PC-9 (cell line): ENCODE data around the gene DHX30. TPM values are rescaled to one million over a fixed set of nuclear protein-coding genes. Genes with fewer than 3 reads are reported as not detected.

Source experiments
- BruUV-seq: library from RNA; stranded (reverse); fragments of 400-500 nt; replicated peaks from 2 replicates; lab custom pipeline; 2021; lab: Mats Ljungman, UMichigan
- CTCF ChIA-PET: fragments of 300-600 bp; sonication (Branson Sonifier 250); formaldehyde crosslinking; loops from one replicate; lab custom pipeline; 2022; ENCODE audit warnings: antibody characterized with exemption; lab: Charles Lee
- POLR2A ChIA-PET: fragments of 300-600 bp; sonication (Branson Sonifier 250); formaldehyde crosslinking; loops from one replicate; lab custom pipeline; 2022; ENCODE audit warnings: antibody characterized with exemption; ENCODE audit not compliant: unreplicated experiment; lab: Charles Lee
- DNase-seq, 2 experiments: peaks; one replicate each; pipeline versions ENCODE4 v3.0.0 to v3.0.0-alpha.2; 2015 to 2022; ENCODE audit warnings: mixed read lengths in 1 of 2
- H2AFZ ChIP-seq: fragments of 200-600 bp; sonication (generic); 2 replicates; pipeline ENCODE4 v1.8.1; 2017; ENCODE audit warnings: antibody characterized with exemption
- H3F3A ChIP-seq: fragments of 200-600 bp; sonication (generic); 2 replicates; pipeline ENCODE4 v1.8.1; 2017; ENCODE audit warnings: antibody characterized with exemption, mild to moderate bottlenecking, low read depth; ENCODE audit not compliant: insufficient read depth
- H3K27ac ChIP-seq: fragments of 200-600 bp; sonication (generic); 2 replicates; pipeline ENCODE4 v1.6.1; 2016; ENCODE audit warnings: mixed run types
- H3K27me3 ChIP-seq: fragments of 200-600 bp; sonication (generic); 2 replicates; pipeline ENCODE4 v1.6.1; 2016; ENCODE audit warnings: low read depth, mixed run types; ENCODE audit not compliant: insufficient read depth
- H3K36me3 ChIP-seq: fragments of 200-600 bp; sonication (generic); 2 replicates; pipeline ENCODE4 v1.6.1; 2016; ENCODE audit warnings: low read depth, mixed run types
- H3K4me1 ChIP-seq: fragments of 200-600 bp; sonication (generic); replicated peaks from 2 replicates; pipeline ENCODE4 v1.6.1; 2016; ENCODE audit warnings: mixed run types; ENCODE audit not compliant: insufficient read depth
- H3K4me2 ChIP-seq: fragments of 200-600 bp; sonication (generic); 2 replicates; pipeline ENCODE4 v1.6.1; 2017; ENCODE audit warnings: mixed run types
- H3K4me3 ChIP-seq: fragments of 200-600 bp; sonication (generic); 2 replicates; pipeline ENCODE4 v1.6.1; 2016; ENCODE audit warnings: mixed run types
- H3K79me2 ChIP-seq: fragments of 200-600 bp; sonication (generic); 2 replicates; pipeline ENCODE4 v1.6.1; 2017; ENCODE audit warnings: low read depth, mixed run types
- H3K9me2 ChIP-seq: fragments of 200-600 bp; sonication (generic); 2 replicates; pipeline ENCODE4 v1.8.1; 2017; ENCODE audit warnings: mild to moderate bottlenecking; ENCODE audit not compliant: insufficient read depth
- H3K9me3 ChIP-seq: fragments of 200-600 bp; sonication (generic); 2 replicates; pipeline ENCODE4 v1.8.1; 2016; ENCODE audit warnings: low read depth; ENCODE audit not compliant: insufficient read depth
- H4K20me1 ChIP-seq: fragments of 200-600 bp; sonication (generic); 2 replicates; pipeline ENCODE4 v1.8.1; 2017; ENCODE audit not compliant: insufficient read depth
- EZH2 ChIP-seq: fragments of 200-600 bp; sonication (generic); IDR thresholded peaks from 2 replicates; pipeline ENCODE4 v1.8.0; 2017; ENCODE audit warnings: antibody characterized with exemption, low read depth
- intact Hi-C: fragments of 100-400 bp; cut with micrococcal nuclease; formaldehyde crosslinking; loops from one replicate; pipeline ENCODE4 v1.10.0; 2022; ENCODE audit not compliant: unreplicated experiment
- microRNA-seq: library from miRNA; unstranded; fragments of <30 nt; microRNA quantifications from one replicate; pipeline ENCODE4 v1.2.0, GENCODE V29; 2021; ENCODE audit warnings: borderline number of aligned reads, borderline replicate concordance
- total RNA-seq: library from RNA; stranded (reverse); gene quantifications from 2 replicates; pipeline ENCODE4 v1.2.3, GENCODE V29; 2021
- TF ChIP-seq, protein P1 (sequence below): fragments of 200-600 bp; sonication (generic); conservative IDR thresholded peaks from 2 replicates; pipeline ENCODE4 v1.6.1; 2017; ENCODE audit warnings: mixed run types, antibody characterized with exemption, mild to moderate bottlenecking, moderate library complexity

DHX30 gene
- total RNA-seq, 1 experiment from 2014 or later: 60.2 TPM

DNA sequence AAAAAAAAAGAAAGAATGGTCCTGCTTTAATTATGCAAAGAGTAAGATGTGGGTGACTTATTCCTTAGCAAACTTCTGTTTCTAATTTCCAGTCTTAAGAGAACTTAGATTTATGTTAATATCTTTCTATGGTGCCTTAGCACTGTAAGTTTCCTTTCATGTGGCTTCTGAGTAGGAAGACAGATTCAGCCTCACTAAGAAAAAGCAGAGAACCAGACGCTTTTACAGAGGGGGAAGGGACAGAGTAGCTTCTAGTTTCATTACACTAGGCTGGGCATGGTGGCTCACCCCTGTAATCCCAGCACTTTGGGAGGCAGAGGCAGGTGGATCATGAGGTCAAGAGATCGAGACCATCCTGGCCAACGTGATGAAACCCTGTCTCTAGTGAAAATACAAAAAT lies 95.0 kb downstream of the DHX30 start:
- ChIA-PET POLR2A (no interaction called here), CTCF (no interaction called here)
- H3K79me2 ChIP-seq: no peaks in the 10 kb centered on the region
- H3K4me3 ChIP-seq: no peak overlapping the region
- H3K9me2 ChIP-seq: no peaks in the 10 kb centered on the region
- H4K20me1 ChIP-seq: no peaks in the 10 kb centered on the region
- BruUV-seq: no TSS peak
- H2AFZ ChIP-seq: no peak overlapping the region
- no peak for DNase-seq
- H3F3A ChIP-seq: no peaks in the 10 kb centered on the region
- no peaks in the 10 kb centered on the region for H3K36me3 ChIP-seq
- H3K27ac ChIP-seq: no peak overlapping the region
- H3K9me3 ChIP-seq: no peaks in the 10 kb centered on the region
- no peak overlapping the region for H3K4me2 ChIP-seq
- TF ChIP-seq, protein P1, sequence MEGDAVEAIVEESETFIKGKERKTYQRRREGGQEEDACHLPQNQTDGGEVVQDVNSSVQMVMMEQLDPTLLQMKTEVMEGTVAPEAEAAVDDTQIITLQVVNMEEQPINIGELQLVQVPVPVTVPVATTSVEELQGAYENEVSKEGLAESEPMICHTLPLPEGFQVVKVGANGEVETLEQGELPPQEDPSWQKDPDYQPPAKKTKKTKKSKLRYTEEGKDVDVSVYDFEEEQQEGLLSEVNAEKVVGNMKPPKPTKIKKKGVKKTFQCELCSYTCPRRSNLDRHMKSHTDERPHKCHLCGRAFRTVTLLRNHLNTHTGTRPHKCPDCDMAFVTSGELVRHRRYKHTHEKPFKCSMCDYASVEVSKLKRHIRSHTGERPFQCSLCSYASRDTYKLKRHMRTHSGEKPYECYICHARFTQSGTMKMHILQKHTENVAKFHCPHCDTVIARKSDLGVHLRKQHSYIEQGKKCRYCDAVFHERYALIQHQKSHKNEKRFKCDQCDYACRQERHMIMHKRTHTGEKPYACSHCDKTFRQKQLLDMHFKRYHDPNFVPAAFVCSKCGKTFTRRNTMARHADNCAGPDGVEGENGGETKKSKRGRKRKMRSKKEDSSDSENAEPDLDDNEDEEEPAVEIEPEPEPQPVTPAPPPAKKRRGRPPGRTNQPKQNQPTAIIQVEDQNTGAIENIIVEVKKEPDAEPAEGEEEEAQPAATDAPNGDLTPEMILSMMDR: no peak
- TF ChIP-seq EZH2: no peak
- no peaks in the 10 kb centered on the region for H3K27me3 ChIP-seq
- intact Hi-C loops: no loop called here
- no peaks in the 10 kb centered on the region for H3K4me1 ChIP-seq

DNA sequence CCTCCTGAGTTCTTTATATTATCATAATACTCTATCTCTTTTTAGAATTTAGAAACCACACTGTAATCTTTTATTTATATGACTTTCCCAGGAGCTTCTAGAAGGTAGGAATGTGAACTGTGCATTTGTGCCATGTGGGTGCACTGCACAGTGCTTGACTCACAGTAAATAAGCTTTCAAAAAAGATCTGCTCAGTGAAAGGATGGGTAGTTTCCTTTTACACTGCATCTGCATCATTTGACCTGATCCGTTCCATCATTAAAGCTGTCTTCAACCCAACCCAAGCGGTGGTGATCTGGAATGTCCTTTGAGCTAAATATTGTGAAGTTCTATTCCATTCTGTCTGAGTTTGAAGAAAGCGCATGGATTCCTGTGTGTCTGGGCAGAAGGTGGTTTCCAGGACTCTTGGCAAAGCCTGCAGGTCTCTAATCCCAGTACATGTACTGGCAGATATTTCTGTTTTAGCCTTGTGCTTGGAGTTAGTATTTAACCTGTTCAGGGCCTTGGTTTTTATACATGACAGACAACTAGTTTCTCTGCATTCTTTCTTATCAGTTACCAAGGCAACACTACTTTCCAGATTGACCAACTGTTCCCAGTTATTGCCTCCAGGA lies 96.7 kb downstream of the DHX30 start:
- H3F3A ChIP-seq: no peaks in the 10 kb centered on the region
- H2AFZ ChIP-seq: no peak overlapping the region
- CTCF ChIA-PET: no interaction called here
- no peak overlapping the region for H3K27ac ChIP-seq
- no peaks in the 10 kb centered on the region for H4K20me1 ChIP-seq
- no peaks in the 10 kb centered on the region for H3K9me3 ChIP-seq
- no peaks in the 10 kb centered on the region for H3K79me2 ChIP-seq
- no peak for TF ChIP-seq EZH2
- TF ChIP-seq, protein P1: no peak
- no TSS peak for BruUV-seq
- intact Hi-C loops: no loop called here
- no peak overlapping the region for H3K4me2 ChIP-seq
- no peaks in the 10 kb centered on the region for H3K27me3 ChIP-seq
- no peaks in the 10 kb centered on the region for H3K36me3 ChIP-seq
- no peaks in the 10 kb centered on the region for H3K4me1 ChIP-seq
- DNase-seq: no peak
- POLR2A ChIA-PET: interaction anchor here (0.5 kb wide), 1 partner anchor 228 kb away, joined by 6 read pairs; no protein-coding TSS in a partner anchor
- H3K9me2 ChIP-seq: no peaks in the 10 kb centered on the region
- H3K4me3 ChIP-seq: no peak overlapping the region

Small RNA genes within 50 kb of the gene (microRNA-seq; reads per million reads assigned to microRNA genes)
- gene MIR1226: 96.9 reads per million, percentile 49 among the genes with 10 or more reads in this experiment

Other genes starting within 250 kb of the DHX30 start
- 1.3 and 1.8 TPM in 2 replicates for gene CSPG5, start 224.3 kb upstream of the DHX30 start, total RNA-seq
- 88.1 and 130 TPM in 2 replicates for gene SMARCC1, start 21.2 kb upstream of the DHX30 start, total RNA-seq
- gene MAP4, start 213.3 kb downstream of the DHX30 start, total RNA-seq: 157 and 187 TPM in 2 replicates